GM18508 (cell line): ENCODE measurements around the gene KIF5C.
A peak's percentile ranks its signal among the peaks of the same experiment; 100 is the strongest.

Source experiments
- ATAC-seq: cut with Tn5 transposase; IDR thresholded peaks from one replicate; pipeline ENCODE4 v1.9.1; 2021; ENCODE audit warnings: moderate number of reproducible peaks; ENCODE audit not compliant: insufficient read depth, unreplicated experiment

KIF5C gene

GRCh38 chr2:149033716-149034115, 158.7 kb downstream of the KIF5C start:
- ATAC-seq = no peak

GRCh38 chr2:149034406-149034805, 159.4 kb downstream of the KIF5C start:
- no peak for ATAC-seq

- no peak for ATAC-seq
These were observed 161.7 kb downstream of the KIF5C start for GRCh38 chr2:149036507-149037293.

- ATAC-seq = no peak
These were observed 162.8 kb downstream of the KIF5C start for GRCh38 chr2:149037851-149038250.

- no peak for ATAC-seq
These were observed 163.6 kb downstream of the KIF5C start, which contains the start of gene LYPD6B for GRCh38 chr2:149038442-149039212. TSS of gene LYPD6B (plus strand) at chr2:149038699. CDS start at chr2:149130949, 92,250 bp downstream.

GRCh38 chr2:149039213-149039724, 164.2 kb downstream of the KIF5C start:
- no peak for ATAC-seq

- no peak for ATAC-seq
These were observed 165.4 kb downstream of the KIF5C start for GRCh38 chr2:149040451-149040850.

GRCh38 chr2:149041482-149041881, 166.5 kb downstream of the KIF5C start:
- no peak for ATAC-seq

GRCh38 chr2:149042881-149043280, 167.9 kb downstream of the KIF5C start:
- no peak for ATAC-seq

GRCh38 chr2:149044500-149044899, 169.5 kb downstream of the KIF5C start:
- ATAC-seq = no peak

- ATAC-seq = no peak
These were observed 172.1 kb downstream of the KIF5C start for GRCh38 chr2:149047118-149047517.

- ATAC-seq = no peak
These were observed 174.1 kb downstream of the KIF5C start for GRCh38 chr2:149049142-149049541.

GRCh38 chr2:149050188-149050587, 175.2 kb downstream of the KIF5C start:
- ATAC-seq = peak; percentile 96

- ATAC-seq = no peak
These were observed 180.7 kb downstream of the KIF5C start for GRCh38 chr2:149055751-149056150.

- no peak for ATAC-seq
These were observed 181.7 kb downstream of the KIF5C start for GRCh38 chr2:149056541-149057255.

- ATAC-seq = no peak
These were observed 182.4 kb downstream of the KIF5C start for GRCh38 chr2:149057401-149057800.

GRCh38 chr2:149058936-149059335, 183.9 kb downstream of the KIF5C start:
- no peak for ATAC-seq

GRCh38 chr2:149059822-149060221, 184.8 kb downstream of the KIF5C start:
- ATAC-seq = no peak

GRCh38 chr2:149061133-149061745, 186.2 kb downstream of the KIF5C start:
- no peak for ATAC-seq

- ATAC-seq = no peak
These were observed 187.5 kb downstream of the KIF5C start for GRCh38 chr2:149062531-149062930.
